Gastrocnemius medialis (tissue), 4 donors: ENCODE results near the gene IL7R.

Source experiments
- CTCF ChIP-seq, 5 experiments: fragments of 450-650 bp in 3 of 5; fragments of 200-600 bp in 2 of 5; sonication (generic) in 2 of 5; IDR thresholded peaks in 4 of 5; conservative IDR thresholded peaks in 1 of 5; 1 replicate in 4 of 5; 2 replicates in 1 of 5; pipeline ENCODE4 v1.5.1; 2016 to 2019; ENCODE audit warnings: antibody characterized with exemption in 5 of 5, mild to moderate bottlenecking in 3 of 5, moderate library complexity in 3 of 5
- POLR2A ChIP-seq, 2 donors: fragments of 450-650 bp; IDR thresholded peaks; one replicate each; pipeline ENCODE4 v1.6.1; 2017; ENCODE audit warnings: antibody characterized with exemption in 2 of 2, mild to moderate bottlenecking in 2 of 2, moderate library complexity in 2 of 2

GRCh38 chr5:35924950-35925722, 68.4 kb downstream of the IL7R start:
- TF ChIP-seq CTCF (IDR thresholded peaks at IDR 0.05 in 4 of 5, conservative IDR thresholded peaks at IDR 0.05 in 1 of 5) (peak in 2 of 5 experiments; percentile 18 to 26), POLR2A (IDR thresholded peaks at IDR 0.05) (no peak)
